Mammary epithelial cell (primary cell): ENCODE data around the gene USP17L21.
"Not testable (repeated sequence)": the region's sequence is repeated elsewhere in the genome, so short reads cannot be mapped to it uniquely, and the experiment has no call there.

Experiments used
- EZH2 ChIP-seq: IDR thresholded peaks from 2 replicates; pipeline ENCODE4 v1.6.1; 2012; ENCODE audit warnings: low read length, inconsistent platforms, borderline replicate concordance
- TF ChIP-seq, protein P1 (sequence below), 2 donors: IDR thresholded peaks in 1 of 2; conservative IDR thresholded peaks in 1 of 2; 2 replicates each; pipeline ENCODE4 v1.5.1; 2011 to 2012; ENCODE audit warnings: inconsistent platforms in 2 of 2, low read length in 2 of 2, mild to moderate bottlenecking in 2 of 2, control low read depth in 1 of 2, low read depth in 1 of 2; ENCODE audit not compliant: insufficient read depth in 1 of 2; ENCODE audit errors: extremely low read depth in 1 of 2

- TF ChIP-seq, protein P1, sequence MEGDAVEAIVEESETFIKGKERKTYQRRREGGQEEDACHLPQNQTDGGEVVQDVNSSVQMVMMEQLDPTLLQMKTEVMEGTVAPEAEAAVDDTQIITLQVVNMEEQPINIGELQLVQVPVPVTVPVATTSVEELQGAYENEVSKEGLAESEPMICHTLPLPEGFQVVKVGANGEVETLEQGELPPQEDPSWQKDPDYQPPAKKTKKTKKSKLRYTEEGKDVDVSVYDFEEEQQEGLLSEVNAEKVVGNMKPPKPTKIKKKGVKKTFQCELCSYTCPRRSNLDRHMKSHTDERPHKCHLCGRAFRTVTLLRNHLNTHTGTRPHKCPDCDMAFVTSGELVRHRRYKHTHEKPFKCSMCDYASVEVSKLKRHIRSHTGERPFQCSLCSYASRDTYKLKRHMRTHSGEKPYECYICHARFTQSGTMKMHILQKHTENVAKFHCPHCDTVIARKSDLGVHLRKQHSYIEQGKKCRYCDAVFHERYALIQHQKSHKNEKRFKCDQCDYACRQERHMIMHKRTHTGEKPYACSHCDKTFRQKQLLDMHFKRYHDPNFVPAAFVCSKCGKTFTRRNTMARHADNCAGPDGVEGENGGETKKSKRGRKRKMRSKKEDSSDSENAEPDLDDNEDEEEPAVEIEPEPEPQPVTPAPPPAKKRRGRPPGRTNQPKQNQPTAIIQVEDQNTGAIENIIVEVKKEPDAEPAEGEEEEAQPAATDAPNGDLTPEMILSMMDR (conservative IDR thresholded peaks at IDR 0.05 in 1 of 2, IDR thresholded peaks at IDR 0.05 in 1 of 2; ENCODE audit: extremely low read depth in 1 of 2, insufficient read depth in 1 of 2, low read depth in 1 of 2, low read length in 2 of 2) = not testable (repeated sequence)
- TF ChIP-seq EZH2 = not testable (repeated sequence)
Observed at GRCh38 chr4:9262572-9262971, at the start of gene USP17L21.
